ENCODE results near the gene MROH8. TPM values are rescaled to one million over a fixed set of nuclear protein-coding genes. Genes with fewer than 3 reads are reported as not detected.
A peak's percentile ranks its signal among the peaks of the same experiment; 100 is the strongest.

The MROH8 gene
- total RNA-seq, 3 donors from 2014 or later, result 2.0 to 8.3 (median 2.8) TPM

DNA sequence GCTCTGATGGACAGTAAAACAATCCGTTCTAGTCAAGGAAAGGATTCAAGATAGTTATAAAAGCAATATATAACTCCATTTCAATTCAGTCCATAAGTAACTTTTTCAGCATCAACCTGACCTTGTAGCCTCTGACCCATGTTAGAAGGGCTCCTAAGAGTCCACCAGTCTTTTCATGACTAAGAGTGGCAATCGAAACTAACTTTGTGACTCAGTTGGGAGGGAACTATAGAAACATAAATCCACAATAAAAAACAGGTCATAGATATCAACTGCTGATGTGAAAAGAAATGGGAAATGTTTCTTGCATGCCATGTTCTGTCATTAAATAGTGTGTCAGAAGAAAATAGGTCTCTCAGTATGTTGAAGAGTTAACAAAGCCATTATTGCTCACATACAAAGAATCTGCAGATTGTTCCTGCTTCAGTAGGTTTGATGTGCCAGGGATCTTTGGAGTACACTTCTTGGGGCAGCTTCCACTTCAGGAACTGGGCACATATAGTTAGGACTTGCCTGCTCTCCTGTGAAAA is 67.4 kb downstream of the MROH8 start:
- Histone ChIP-seq H3K36me3 (no peaks in the 10 kb centered on the region), H3K4me1 (no peaks in the 10 kb centered on the region), H3K4me3 (no peak overlapping the region), H3K27me3 (no peaks in the 10 kb centered on the region), H3K27ac (no peak overlapping the region), H3K9me3 (no peaks in the 10 kb centered on the region)
- TF ChIP-seq, protein P1, sequence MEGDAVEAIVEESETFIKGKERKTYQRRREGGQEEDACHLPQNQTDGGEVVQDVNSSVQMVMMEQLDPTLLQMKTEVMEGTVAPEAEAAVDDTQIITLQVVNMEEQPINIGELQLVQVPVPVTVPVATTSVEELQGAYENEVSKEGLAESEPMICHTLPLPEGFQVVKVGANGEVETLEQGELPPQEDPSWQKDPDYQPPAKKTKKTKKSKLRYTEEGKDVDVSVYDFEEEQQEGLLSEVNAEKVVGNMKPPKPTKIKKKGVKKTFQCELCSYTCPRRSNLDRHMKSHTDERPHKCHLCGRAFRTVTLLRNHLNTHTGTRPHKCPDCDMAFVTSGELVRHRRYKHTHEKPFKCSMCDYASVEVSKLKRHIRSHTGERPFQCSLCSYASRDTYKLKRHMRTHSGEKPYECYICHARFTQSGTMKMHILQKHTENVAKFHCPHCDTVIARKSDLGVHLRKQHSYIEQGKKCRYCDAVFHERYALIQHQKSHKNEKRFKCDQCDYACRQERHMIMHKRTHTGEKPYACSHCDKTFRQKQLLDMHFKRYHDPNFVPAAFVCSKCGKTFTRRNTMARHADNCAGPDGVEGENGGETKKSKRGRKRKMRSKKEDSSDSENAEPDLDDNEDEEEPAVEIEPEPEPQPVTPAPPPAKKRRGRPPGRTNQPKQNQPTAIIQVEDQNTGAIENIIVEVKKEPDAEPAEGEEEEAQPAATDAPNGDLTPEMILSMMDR (IDR thresholded peaks at IDR 0.05), result no peak
- TF ChIP-seq POLR2AphosphoS5 (IDR thresholded peaks at IDR 0.05) (no peak), POLR2A (IDR thresholded peaks at IDR 0.05) (no peak)
- no peak for DNase-seq (ENCODE audit: low spot score in 2 of 2)
- intact Hi-C loops (cut with DNase I; ENCODE audit: low total_unique reads), result loop anchor here (2.0 kb wide), 1 partner anchor 25 kb away; no protein-coding TSS in a partner anchor

DNA sequence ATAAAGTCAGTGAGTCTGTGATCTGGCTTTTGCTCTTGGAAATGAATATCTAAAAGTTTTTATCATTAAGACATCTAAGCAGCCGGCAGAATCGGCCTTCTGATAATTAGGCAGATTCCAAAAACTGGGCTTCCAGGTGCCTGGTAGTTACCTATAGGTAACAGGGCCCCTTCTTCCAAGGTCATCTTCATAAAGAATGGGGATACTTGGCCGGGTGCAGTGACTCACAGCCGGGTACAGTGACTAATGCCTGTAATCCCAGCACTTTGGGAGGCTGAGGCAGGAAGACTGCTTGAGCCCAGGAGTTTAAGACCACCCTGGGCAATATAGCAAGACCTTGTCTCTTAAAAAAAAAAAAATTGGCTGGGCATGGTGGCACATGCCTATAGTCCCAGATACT is 70.7 kb downstream of the MROH8 start:
- DNase-seq (ENCODE audit: low spot score in 2 of 2), result no peak
- H3K36me3 ChIP-seq, result no peaks in the 10 kb centered on the region
- intact Hi-C loops (cut with DNase I; ENCODE audit: low total_unique reads), result no loop called here
- no peak overlapping the region for H3K4me3 ChIP-seq
- no peak overlapping the region for H3K27ac ChIP-seq
- H3K4me1 ChIP-seq, result no peaks in the 10 kb centered on the region
- no peaks in the 10 kb centered on the region for H3K9me3 ChIP-seq
- no peak for TF ChIP-seq POLR2AphosphoS5 (IDR thresholded peaks at IDR 0.05)
- TF ChIP-seq, protein P1 (IDR thresholded peaks at IDR 0.05), result no peak
- no peak for TF ChIP-seq POLR2A (IDR thresholded peaks at IDR 0.05)
- H3K27me3 ChIP-seq, result no peaks in the 10 kb centered on the region

DNA sequence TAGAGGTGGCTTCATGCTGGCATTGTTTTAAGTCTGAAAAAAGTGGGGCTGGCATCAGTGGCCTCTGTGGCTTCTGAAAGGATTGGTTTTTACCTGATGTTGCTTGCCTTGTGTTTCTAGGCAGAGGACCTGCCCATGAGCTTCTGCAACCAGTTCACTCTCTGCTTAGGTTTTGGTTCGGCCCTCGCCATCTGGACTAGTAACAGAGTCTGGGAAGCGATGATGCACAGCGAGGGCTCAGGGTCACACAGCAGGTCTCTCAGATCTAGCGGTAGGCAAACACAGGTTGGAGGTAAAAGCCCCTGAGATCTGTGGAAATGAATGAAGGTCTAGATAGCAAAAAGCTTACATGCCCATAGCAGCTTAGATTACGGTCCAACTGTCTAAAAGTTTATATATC is 76.8 kb downstream of the MROH8 start:
- no peaks in the 10 kb centered on the region for H3K9me3 ChIP-seq
- no peak for DNase-seq (ENCODE audit: low spot score in 2 of 2)
- intact Hi-C loops (cut with DNase I; ENCODE audit: low total_unique reads), result no loop called here
- no peaks in the 10 kb centered on the region for H3K36me3 ChIP-seq
- TF ChIP-seq POLR2AphosphoS5 (IDR thresholded peaks at IDR 0.05), result no peak
- TF ChIP-seq POLR2A (IDR thresholded peaks at IDR 0.05), result no peak
- TF ChIP-seq, protein P1 (IDR thresholded peaks at IDR 0.05), result no peak
- no peak overlapping the region for H3K27ac ChIP-seq
- H3K27me3 ChIP-seq, result no peaks in the 10 kb centered on the region
- no peak overlapping the region for H3K4me3 ChIP-seq
- no peaks in the 10 kb centered on the region for H3K4me1 ChIP-seq

DNA sequence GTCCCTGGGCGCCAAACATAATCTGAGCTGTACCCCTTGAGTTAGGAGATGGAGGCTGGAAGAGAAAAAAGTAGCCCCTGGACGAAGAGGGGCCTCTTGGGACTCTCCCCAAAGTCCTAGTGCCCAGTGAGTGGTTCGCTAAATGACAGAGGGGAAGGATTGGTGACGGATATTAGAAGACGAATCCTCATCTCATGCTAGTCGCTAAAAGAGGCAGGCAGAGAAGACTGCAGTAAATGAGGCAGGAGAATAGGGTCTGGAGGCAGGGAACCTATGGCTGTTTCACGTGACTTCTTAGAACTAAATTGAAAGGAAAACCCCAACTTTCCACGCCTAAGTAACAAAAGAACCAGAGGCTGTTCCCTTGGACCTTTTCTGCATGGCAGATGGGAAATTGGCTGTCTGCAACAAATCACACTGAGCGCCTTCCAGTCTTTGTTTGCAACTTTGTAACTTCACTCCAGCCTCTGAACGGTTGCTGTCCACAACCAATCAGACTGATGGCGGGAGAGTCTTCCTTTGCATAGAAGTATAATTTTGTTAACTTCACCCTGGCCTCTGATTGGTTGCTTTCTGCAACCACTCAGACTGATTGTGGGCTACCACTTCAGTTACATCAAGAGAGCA is 82.8 kb downstream of the MROH8 start:
- Histone ChIP-seq H3K4me3 (peak overlapping the region; percentile 79 to 91 (median 83)), H3K27me3 (no peaks in the 10 kb centered on the region), H3K9me3 (no peaks in the 10 kb centered on the region), H3K4me1 (peaks cover 0 to 4% of the 10 kb centered on the region in 2 donors), H3K36me3 (no peaks in the 10 kb centered on the region), H3K27ac (peak overlapping the region in 1 of 2 donors; percentile 33)
- intact Hi-C loops (cut with DNase I; ENCODE audit: low total_unique reads), result no loop called here
- TF ChIP-seq POLR2AphosphoS5 (IDR thresholded peaks at IDR 0.05) (no peak), POLR2A (IDR thresholded peaks at IDR 0.05) (no peak)
- TF ChIP-seq, protein P1 (IDR thresholded peaks at IDR 0.05), result no peak
- DNase-seq (ENCODE audit: low spot score in 2 of 2), result no peak

DNA sequence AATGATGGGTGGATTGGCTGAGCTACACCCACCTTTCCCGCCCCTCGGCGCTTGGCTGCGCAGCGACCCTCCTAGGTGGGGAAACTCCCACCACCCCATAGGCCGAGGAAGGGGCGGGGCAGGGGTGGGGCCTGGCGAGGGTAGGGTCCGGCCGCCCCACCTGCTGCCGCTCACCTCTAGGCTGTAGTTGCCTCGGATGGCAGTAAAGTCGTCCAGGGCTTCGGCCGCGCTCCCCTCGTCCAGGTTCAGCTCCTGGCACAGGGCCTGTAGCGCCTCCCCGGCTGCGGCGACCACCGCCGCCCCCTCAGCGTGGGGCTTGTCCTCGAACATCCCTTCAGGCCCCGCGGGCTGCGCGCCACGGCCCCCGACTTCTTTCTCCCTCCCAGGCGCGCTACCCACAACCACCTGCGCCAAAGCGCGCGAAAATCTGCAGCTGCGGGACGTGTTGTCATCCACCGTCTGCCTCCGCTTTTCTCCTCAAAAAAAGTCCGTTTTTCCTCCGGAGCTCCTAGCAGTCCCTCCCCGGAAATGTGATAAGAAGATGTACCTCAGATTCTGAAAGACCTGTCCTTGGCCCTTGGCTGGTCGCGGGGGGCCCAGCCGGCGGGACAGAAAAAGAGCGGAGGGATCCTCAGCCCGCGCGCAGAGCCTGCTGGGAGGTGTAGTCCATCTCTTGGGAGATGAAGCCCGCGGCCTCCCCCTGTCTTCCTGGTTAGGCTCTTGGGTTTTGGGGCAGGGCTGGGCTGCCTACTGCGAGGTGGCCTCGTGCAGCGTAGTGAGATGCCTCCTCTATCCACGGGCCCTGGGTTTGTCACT is 83.5 kb downstream of the MROH8 start, which contains the start of gene RBL1:
TSS of gene RBL1 (minus strand) at position 399 of the 816 bp plus-strand sequence. CDS start at position 330, 69 bp downstream.
- H3K36me3 ChIP-seq, result no peaks in the 10 kb centered on the region
- DNase-seq (ENCODE audit: low spot score in 2 of 2), result peak; percentile 48 to 64
- intact Hi-C loops (cut with DNase I; ENCODE audit: low total_unique reads), result no loop called here
- H3K27me3 ChIP-seq, result no peaks in the 10 kb centered on the region
- peak within 1 kb of the TSS; percentile 33 to 64 for H3K27ac ChIP-seq
- peak; percentile 24 to 90 (median 86) for TF ChIP-seq POLR2AphosphoS5 (IDR thresholded peaks at IDR 0.05)
- TF ChIP-seq, protein P1 (IDR thresholded peaks at IDR 0.05), result no peak
- peaks cover 0 to 4% of the 10 kb centered on the region in 2 donors for H3K4me1 ChIP-seq
- no peaks in the 10 kb centered on the region for H3K9me3 ChIP-seq
- H3K4me3 ChIP-seq, result peak within 1 kb of the TSS; percentile 79 to 91 (median 83)
